H1 (cell line): ENCODE results near the gene PDGFD. TPM values are rescaled to one million over a fixed set of nuclear protein-coding genes. Genes with fewer than 3 reads are reported as not detected.

ENCODE experiments used
- BACH1 ChIP-seq: IDR thresholded peaks from 2 replicates; pipeline ENCODE4 v1.6.1; 2012; ENCODE audit warnings: low read length, improper control_type of control experiment
- CTCF ChIP-seq, 3 experiments: IDR thresholded peaks; 1 replicate in 2 of 3; 2 replicates in 1 of 3; pipeline versions ENCODE4 v1.5.1 to v1.6.1; 2011; ENCODE audit warnings: low read length in 3 of 3, mild to moderate bottlenecking in 3 of 3, inconsistent platforms in 2 of 3, low read depth in 1 of 3, moderate library complexity in 1 of 3; ENCODE audit not compliant: insufficient read depth in 1 of 3; ENCODE audit errors: control extremely low read depth in 1 of 3
- GTF2F1 ChIP-seq: IDR thresholded peaks from 2 replicates; pipeline ENCODE4 v1.6.1; 2012; ENCODE audit warnings: low read depth, low read length, improper control_type of control experiment, borderline replicate concordance
- SAP30 ChIP-seq: fragments of 300-600 bp; sonication (generic); IDR thresholded peaks from 2 replicates; pipeline ENCODE4 v1.7.1; 2012; ENCODE audit warnings: low read length, moderate library complexity, mild to moderate bottlenecking, inconsistent platforms; ENCODE audit not compliant: insufficient read depth, insufficient replicate concordance
- SIN3A ChIP-seq, 2 experiments: IDR thresholded peaks in 1 of 2; conservative IDR thresholded peaks in 1 of 2; 2 replicates each; pipeline ENCODE4 v1.6.1; 2011 to 2012; ENCODE audit warnings: low read length in 2 of 2, improper control_type of control experiment in 1 of 2, low read depth in 1 of 2, mild to moderate bottlenecking in 1 of 2
- SIRT6 ChIP-seq: IDR thresholded peaks from one replicate; pipeline ENCODE4 v1.7.1; 2012; ENCODE audit warnings: low read length, inconsistent platforms
- USF2 ChIP-seq: IDR thresholded peaks from 2 replicates; pipeline ENCODE4 v1.6.1; 2011; ENCODE audit warnings: low read length, improper control_type of control experiment
- polyA plus RNA-seq, 7 experiments: library from polyadenylated mRNA; depleted of rRNA in 3 of 7; stranded (reverse) in 5 of 7; unstranded in 2 of 7; fragments of >200 nt in 5 of 7; fragments of 200-250 nt in 2 of 7; gene quantifications; 1 replicate in 5 of 7; 2 replicates in 1 of 7; 4 replicates in 1 of 7; pipeline versions ENCODE4 v1.2.1 to v1.2.3, GENCODE V29; 2011 to 2013; ENCODE audit warnings: missing spikeins in 2 of 7, mixed read lengths in 2 of 7
- total RNA-seq: library from RNA; stranded (reverse); fragmentation: NEBNext Ultra II Directional; extraction: Animal tissue kit (Norgen Biotek cat#: 25700); gene quantifications from 2 replicates; pipeline ENCODE4 v1.2.1, GENCODE V29; 2021

PDGFD gene
- total and polyA plus RNA-seq, 2 of the 8 experiments (the other 6 are each of a cell fraction or from before 2014, with no cell fraction given) = 1.1 to 3.9 TPM

GRCh38 chr11:103924166-103925013 is 239.6 kb downstream of the PDGFD start (continued):
- TF ChIP-seq CTCF (IDR thresholded peaks at IDR 0.05; ENCODE audit: control extremely low read depth in 1 of 3, insufficient read depth in 1 of 3, low read depth in 1 of 3, low read length in 3 of 3) (no peak), SIRT6 (no peak), GTF2F1 (no peak), SIN3A (conservative IDR thresholded peaks at IDR 0.05 in 1 of 2, IDR thresholded peaks at IDR 0.05 in 1 of 2; ENCODE audit: low read depth in 1 of 2, low read length in 2 of 2) (no peak), USF2 (no peak), SAP30 (no peak), BACH1 (no peak)
